Suprapubic skin (tissue), 4 donors: ENCODE results near the gene SUSD4.

Experiments used
- CTCF ChIP-seq, 2 donors: fragments of 200-600 bp in 1 of 2; fragments of 450-650 bp in 1 of 2; sonication (generic) in 1 of 2; IDR thresholded peaks; one replicate each; pipeline ENCODE4 v1.5.1; 2016 to 2019; ENCODE audit warnings: antibody characterized with exemption in 2 of 2, mild to moderate bottlenecking in 1 of 2, moderate library complexity in 1 of 2
- EP300 ChIP-seq: sonication (generic); formaldehyde crosslinking; IDR thresholded peaks from one replicate; pipeline ENCODE4 v1.6.1; 2017; ENCODE audit warnings: antibody characterized with exemption
- POLR2A ChIP-seq, 2 donors: fragments of 450-650 bp; IDR thresholded peaks; one replicate each; pipeline ENCODE4 v1.6.1; 2017; ENCODE audit warnings: antibody characterized with exemption in 2 of 2, mild to moderate bottlenecking in 2 of 2, moderate library complexity in 2 of 2
- POLR2AphosphoS5 ChIP-seq, 3 donors: sonication (generic); formaldehyde crosslinking; IDR thresholded peaks; one replicate each; pipeline ENCODE4 v1.6.1; 2017; ENCODE audit warnings: antibody characterized with exemption in 3 of 3

GRCh38 chr1:223311826-223312225 is 52.1 kb downstream of the SUSD4 start:
- TF ChIP-seq POLR2A (IDR thresholded peaks at IDR 0.05) (no peak), CTCF (IDR thresholded peaks at IDR 0.05) (no peak), EP300 (no peak), POLR2AphosphoS5 (IDR thresholded peaks at IDR 0.05) (no peak)
